OCI-LY3 (cell line): ENCODE results near the gene RNF5.

ENCODE experiments used
- H2AFZ ChIP-seq: fragments of 200-600, 300-600 bp; shearing (Covaris generic); 2 replicates; pipeline ENCODE4 v1.6.0; 2014; ENCODE audit warnings: antibody characterized with exemption, low read depth, low read length
- H3K27ac ChIP-seq: fragments of 200-600, 300-600 bp; sonication (generic); 2 replicates; pipeline ENCODE4 v1.5.1; 2014; ENCODE audit warnings: mild to moderate bottlenecking, low read length, moderate library complexity, mixed read lengths
- H3K27me3 ChIP-seq: fragments of 200-600, 300-600 bp; sonication (generic); 2 replicates; pipeline ENCODE4 v1.6.1; 2014; ENCODE audit warnings: low read depth, low read length, mixed read lengths
- H3K36me3 ChIP-seq: fragments of 200-600, 300-600 bp; sonication (generic); replicated peaks from 2 replicates; pipeline ENCODE3; 2014; ENCODE audit warnings: low read depth, low read length, mixed read lengths
- H3K4me1 ChIP-seq: fragments of 300-600, 200-600 bp; sonication (generic); 2 replicates; pipeline ENCODE4 v1.6.1; 2014; ENCODE audit warnings: low read length, mixed read lengths
- H3K4me2 ChIP-seq: fragments of 200-600, 300-600 bp; sonication (generic); 2 replicates; pipeline ENCODE4 v1.6.1; 2014; ENCODE audit warnings: low read length, mixed read lengths
- H3K4me3 ChIP-seq: fragments of 300-600, 200-600 bp; sonication (generic); 2 replicates; pipeline ENCODE4 v1.5.1; 2014; ENCODE audit warnings: antibody characterized with exemption, mild to moderate bottlenecking, low read length, moderate library complexity
- H3K79me2 ChIP-seq: fragments of 300-600, 200-600 bp; shearing (Covaris generic); 2 replicates; pipeline ENCODE4 v1.6.1; 2014; ENCODE audit warnings: mild to moderate bottlenecking, low read length, mixed read lengths
- H3K9ac ChIP-seq: fragments of 300-600, 200-600 bp; shearing (Covaris generic); 2 replicates; pipeline ENCODE4 v1.6.0; 2014; ENCODE audit warnings: mild to moderate bottlenecking, low read length, moderate library complexity
- H3K9me3 ChIP-seq: fragments of 200-600, 300-600 bp; shearing (Covaris generic); 2 replicates; pipeline ENCODE4 v1.6.1; 2014; ENCODE audit warnings: low read length, mixed read lengths; ENCODE audit not compliant: insufficient read depth
- H4K20me1 ChIP-seq: fragments of 200-600, 300-600 bp; sonication (generic); 2 replicates; pipeline ENCODE4 v1.6.1; 2016; ENCODE audit warnings: low read length, mixed read lengths; ENCODE audit not compliant: insufficient read depth
- CTCF ChIP-seq: fragments of 200-600, 300-600 bp; sonication (generic); IDR thresholded peaks from 2 replicates; pipeline ENCODE4 v1.5.1; 2014; ENCODE audit warnings: antibody characterized with exemption, low read length, low read depth
- EZH2phosphoT487 ChIP-seq: fragments of 200-600 bp; shearing (Covaris generic); IDR thresholded peaks from 2 replicates; pipeline ENCODE4 v1.6.1; 2018; ENCODE audit warnings: antibody characterized with exemption, mixed run types, low read depth

Gene RNF5

GRCh38 chr6:32149932-32150870, 28.0 kb upstream of the RNF5 start:
- TF ChIP-seq CTCF (no peak), EZH2phosphoT487 (no peak)
- H3K4me3 ChIP-seq = no peak overlapping the region
- no peaks in the 10 kb centered on the region for H3K9me3 ChIP-seq
- H4K20me1 ChIP-seq = no peaks in the 10 kb centered on the region
- H3K36me3 ChIP-seq = no peaks in the 10 kb centered on the region
- H2AFZ ChIP-seq = no peak overlapping the region
- 0 out of 2 replicates have a peak, but pooled peaks cover 5% of the 10 kb centered on the region for H3K27me3 ChIP-seq
- H3K27ac ChIP-seq = no peak overlapping the region
- H3K4me2 ChIP-seq = no peak overlapping the region
- peaks cover 7% of the 10 kb centered on the region for H3K4me1 ChIP-seq
- no peak overlapping the region for H3K9ac ChIP-seq
- H3K79me2 ChIP-seq = no peaks in the 10 kb centered on the region

GRCh38 chr6:32151181-32151862, 26.9 kb upstream of the RNF5 start:
- Histone ChIP-seq H3K79me2 (no peaks in the 10 kb centered on the region), H3K4me3 (no peak overlapping the region)

GRCh38 chr6:32151863-32152768, 26.1 kb upstream of the RNF5 start, which contains the start of gene PRRT1:
PRRT1 (minus strand) TSS chr6:32151939; CDS start chr6:32151827, 112 bp downstream.
- no peak within 1 kb of the TSS for H3K9ac ChIP-seq
- no peak within 1 kb of the TSS for H3K4me3 ChIP-seq
- peaks cover 8% of the 10 kb centered on the region for H3K4me1 ChIP-seq
- H2AFZ ChIP-seq = no peak within 1 kb of the TSS
- no peaks in the 10 kb centered on the region for H3K36me3 ChIP-seq
- TF ChIP-seq EZH2phosphoT487 (no peak), CTCF (no peak)
- no peak within 1 kb of the TSS for H3K4me2 ChIP-seq
- H3K79me2 ChIP-seq = no peaks in the 10 kb centered on the region
- H3K27me3 ChIP-seq = no peaks in the 10 kb centered on the region
- H3K9me3 ChIP-seq = no peaks in the 10 kb centered on the region
- H3K27ac ChIP-seq = no peak within 1 kb of the TSS
- H4K20me1 ChIP-seq = no peaks in the 10 kb centered on the region

More at GRCh38 chr6:32151181-32151862, 26.9 kb upstream of the RNF5 start:
- Histone ChIP-seq H3K4me2 (no peak overlapping the region), H3K27ac (no peak overlapping the region), H3K27me3 (0 out of 2 replicates have a peak, but pooled peaks cover 5% of the 10 kb centered on the region), H3K9ac (no peak overlapping the region), H3K36me3 (no peaks in the 10 kb centered on the region), H2AFZ (no peak overlapping the region), H3K4me1 (peaks cover 8% of the 10 kb centered on the region), H4K20me1 (no peaks in the 10 kb centered on the region), H3K9me3 (no peaks in the 10 kb centered on the region)
- TF ChIP-seq EZH2phosphoT487 (no peak), CTCF (no peak)
